Measurements from ENCODE around the gene ELF4.

GRCh38 chrX:130083107-130083490 lies 27.2 kb downstream of the ELF4 start:
- TF ChIP-seq CTCF (conservative IDR thresholded peaks at IDR 0.05; ENCODE audit: low read depth, low read length), result no peak
- TF ChIP-seq NFE2L2 (IDR thresholded peaks at IDR 0.05; ENCODE audit: low read depth, low read length), result no peak
- TF ChIP-seq RFX5 (IDR thresholded peaks at IDR 0.05; ENCODE audit: low read depth, low read length), result no peak
- TF ChIP-seq RAD21 (IDR thresholded peaks at IDR 0.05; ENCODE audit: low read length), result no peak
- no peak for TF ChIP-seq POLR2A (IDR thresholded peaks at IDR 0.05; ENCODE audit: low read depth, low read length)
- TF ChIP-seq RCOR1 (IDR thresholded peaks at IDR 0.05; ENCODE audit: insufficient replicate concordance, low read length), result no peak
- TF ChIP-seq USF2 (IDR thresholded peaks at IDR 0.05; ENCODE audit: low read depth, low read length), result no peak
- no peak for TF ChIP-seq SMC3 (IDR thresholded peaks at IDR 0.05; ENCODE audit: low read depth, low read length)
- no peak for TF ChIP-seq BHLHE40 (IDR thresholded peaks at IDR 0.05; ENCODE audit: low read depth, low read length)
- no peak for TF ChIP-seq FOS (IDR thresholded peaks at IDR 0.05; ENCODE audit: low read depth, low read length)
